Nephron progenitor cell (in vitro differentiated cells): Measurements from ENCODE around the gene TACO1.

Experiments used
- DNase-seq: peaks from one replicate; pipeline ENCODE4 v3.0.0; 2021
- H3K27ac Mint-ChIP-seq: 2 replicates; pipeline ENCODE4 v1.8.0; 2021; ENCODE audit warnings: mild to moderate bottlenecking, moderate library complexity, mixed read lengths
- H3K27me3 Mint-ChIP-seq: 2 replicates; pipeline ENCODE4 v1.8.0; 2021; ENCODE audit warnings: mild to moderate bottlenecking, low read depth, mixed read lengths; ENCODE audit not compliant: poor library complexity
- H3K36me3 Mint-ChIP-seq: 2 replicates; pipeline ENCODE4 v1.8.0; 2021; ENCODE audit warnings: low read depth, mixed read lengths
- H3K4me1 Mint-ChIP-seq: 2 replicates; pipeline ENCODE4 v1.8.0; 2021; ENCODE audit warnings: mixed read lengths
- H3K4me3 Mint-ChIP-seq: 2 replicates; pipeline ENCODE4 v1.8.0; 2021; ENCODE audit warnings: mild to moderate bottlenecking, moderate library complexity, mixed read lengths
- H3K9me3 Mint-ChIP-seq: 2 replicates; pipeline ENCODE4 v1.8.0; 2021; ENCODE audit warnings: mild to moderate bottlenecking, moderate library complexity, mixed read lengths
- CTCF ChIP-seq: fragments of 200-600 bp; sonication (generic); IDR thresholded peaks from 2 replicates; pipeline ENCODE4 v1.5.0; 2021; ENCODE audit warnings: antibody characterized with exemption

The TACO1 gene

GRCh38 chr17:63589646-63590045 lies 11.0 kb upstream of the TACO1 start:
- no peak for TF ChIP-seq CTCF
- no peaks in the 10 kb centered on the region for H3K9me3 Mint-ChIP-seq
- no peak for DNase-seq

GRCh38 chr17:63592797-63593196 lies 7.9 kb upstream of the TACO1 start:
- Mint-ChIP-seq H3K4me3 (no peak overlapping the region), H3K27me3 (no peaks in the 10 kb centered on the region), H3K27ac (peak overlapping the region; percentile 14), H3K4me1 (no peaks in the 10 kb centered on the region), H3K9me3 (no peaks in the 10 kb centered on the region), H3K36me3 (peaks cover 38% of the 10 kb centered on the region)
- DNase-seq, result no peak
- no peak for TF ChIP-seq CTCF

More at GRCh38 chr17:63589646-63590045, 11.0 kb upstream of the TACO1 start:
- Mint-ChIP-seq H3K4me3 (no peak overlapping the region), H3K36me3 (peaks cover 57% of the 10 kb centered on the region), H3K4me1 (no peaks in the 10 kb centered on the region), H3K27me3 (no peaks in the 10 kb centered on the region), H3K27ac (no peak overlapping the region)

GRCh38 chr17:63595132-63595531 lies 5.6 kb upstream of the TACO1 start:
- Mint-ChIP-seq H3K36me3 (peaks cover 17% of the 10 kb centered on the region), H3K4me1 (peaks cover 2% of the 10 kb centered on the region), H3K4me3 (no peak overlapping the region), H3K27me3 (no peaks in the 10 kb centered on the region), H3K27ac (no peak overlapping the region), H3K9me3 (no peaks in the 10 kb centered on the region)
- TF ChIP-seq CTCF, result no peak
- DNase-seq, result no peak

GRCh38 chr17:63596856-63597586 lies 3.7 kb upstream of the TACO1 start:
- no peaks in the 10 kb centered on the region for H3K9me3 Mint-ChIP-seq
- H3K27me3 Mint-ChIP-seq, result no peaks in the 10 kb centered on the region
- H3K4me3 Mint-ChIP-seq, result no peak overlapping the region
- no peak for DNase-seq
- H3K36me3 Mint-ChIP-seq, result no peaks in the 10 kb centered on the region
- peak overlapping the region; percentile 69 for H3K27ac Mint-ChIP-seq
- peaks cover 17% of the 10 kb centered on the region for H3K4me1 Mint-ChIP-seq
- no peak for TF ChIP-seq CTCF

GRCh38 chr17:63598281-63598680 lies 2.4 kb upstream of the TACO1 start:
- TF ChIP-seq CTCF, result no peak
- DNase-seq, result no peak
- Mint-ChIP-seq H3K27me3 (no peaks in the 10 kb centered on the region), H3K4me1 (peaks cover 17% of the 10 kb centered on the region), H3K36me3 (no peaks in the 10 kb centered on the region), H3K4me3 (no peak overlapping the region), H3K9me3 (no peaks in the 10 kb centered on the region), H3K27ac (no peak overlapping the region)
